Activated T-helper 1 cell treated with anti-CD3 and anti-CD28 coated beads, Interleukin-12 subunit alpha, Interleukin-12 subunit beta, Interleukin-2, Interleukin-4 antibody, amounts not matched to agents 30 ng/mL and 10 ng/mL and 1 ng/mL, durations not matched to agents 14 hours and 24 hours and 36 hours (primary cell): ENCODE data around the gene KIF5A. TPM values are rescaled to one million over a fixed set of nuclear protein-coding genes. Genes with fewer than 3 reads are reported as not detected.

Experiments used
- DNase-seq: peaks from one replicate; pipeline ENCODE4 v3.0.0; 2021; ENCODE audit warnings: low spot score
- H3K27ac Mint-ChIP-seq: one replicate; pipeline ENCODE4 v1.8.0; 2021; ENCODE audit warnings: mild to moderate bottlenecking, mixed read lengths
- H3K27me3 Mint-ChIP-seq: one replicate; pipeline ENCODE4 v1.8.0; 2022; ENCODE audit warnings: mild to moderate bottlenecking, moderate library complexity, mixed read lengths; ENCODE audit not compliant: insufficient read depth
- H3K36me3 Mint-ChIP-seq: one replicate; pipeline ENCODE4 v1.8.0; 2021; ENCODE audit warnings: low read depth, mixed read lengths
- H3K4me1 Mint-ChIP-seq: one replicate; pipeline ENCODE4 v1.8.0; 2021; ENCODE audit warnings: low read depth, mixed read lengths
- H3K4me3 Mint-ChIP-seq: one replicate; pipeline ENCODE4 v1.8.0; 2021; ENCODE audit warnings: mild to moderate bottlenecking, moderate library complexity, mixed read lengths
- H3K9me3 Mint-ChIP-seq: one replicate; pipeline ENCODE4 v1.8.0; 2021; ENCODE audit warnings: mixed read lengths
- intact Hi-C: fragments of 100-400 bp; cut with micrococcal nuclease; formaldehyde crosslinking; loops from one replicate; pipeline ENCODE4 v1.15.1; 2024
- total RNA-seq: library from RNA; stranded (reverse); gene quantifications from 2 replicates; pipeline ENCODE4 v1.2.3, GENCODE V29; 2022

The KIF5A gene
- total RNA-seq, 1 donor from 2014 or later, result 2.4 TPM

- no peaks in the 10 kb centered on the region for H3K9me3 Mint-ChIP-seq
- peak overlapping the region; percentile 100 for H3K4me3 Mint-ChIP-seq
- H3K27ac Mint-ChIP-seq, result peak overlapping the region; percentile 97
- H3K36me3 Mint-ChIP-seq, result peaks cover 4% of the 10 kb centered on the region
- no peak for DNase-seq
- peaks cover 49% of the 10 kb centered on the region for H3K4me1 Mint-ChIP-seq
- peaks cover 15% of the 10 kb centered on the region for H3K27me3 Mint-ChIP-seq
- intact Hi-C loops, result loop anchor here (1.0 to 5.0 kb wide), 7 partner anchors 25 to 1395 kb away; partner anchors contain the start of genes GLI1, MBD6, MYL6B and OS9
These were observed 2.4 kb upstream of the KIF5A start for GRCh38 chr12:57547288-57548012.

GRCh38 chr12:57548013-57548315 is 1.9 kb upstream of the KIF5A start:
- Mint-ChIP-seq H3K4me3 (no peak overlapping the region), H3K27me3 (peaks cover 15% of the 10 kb centered on the region), H3K36me3 (peaks cover 4% of the 10 kb centered on the region), H3K4me1 (peaks cover 49% of the 10 kb centered on the region), H3K9me3 (no peaks in the 10 kb centered on the region), H3K27ac (no peak overlapping the region)
- intact Hi-C loops, result loop anchor here (5.0 kb wide), 1 partner anchor 1396 kb away; the partner anchor contains the start of gene MYL6B
- DNase-seq, result no peak

- H3K4me3 Mint-ChIP-seq, result peak overlapping the region; percentile 19
These were observed 1.4 kb upstream of the KIF5A start for GRCh38 chr12:57548488-57548887.

GRCh38 chr12:57549203-57549908 is 488 bp upstream of the KIF5A start:
- Mint-ChIP-seq H3K4me1 (peaks cover 40% of the 10 kb centered on the region), H3K4me3 (peak overlapping the region; percentile 72), H3K27me3 (peaks cover 15% of the 10 kb centered on the region), H3K9me3 (no peaks in the 10 kb centered on the region), H3K27ac (no peak overlapping the region), H3K36me3 (peaks cover 4% of the 10 kb centered on the region)
- no peak for DNase-seq
- intact Hi-C loops, result loop anchor here (5.0 kb wide), 1 partner anchor 1397 kb away; the partner anchor contains the start of gene MYL6B

More at GRCh38 chr12:57548488-57548887, 1.4 kb upstream of the KIF5A start:
- peaks cover 47% of the 10 kb centered on the region for H3K4me1 Mint-ChIP-seq
- no peak overlapping the region for H3K27ac Mint-ChIP-seq
- H3K27me3 Mint-ChIP-seq, result peaks cover 15% of the 10 kb centered on the region
- intact Hi-C loops, result loop anchor here (5.0 kb wide), 1 partner anchor 1396 kb away; the partner anchor contains the start of gene MYL6B
- H3K9me3 Mint-ChIP-seq, result no peaks in the 10 kb centered on the region
- no peak for DNase-seq
- peaks cover 4% of the 10 kb centered on the region for H3K36me3 Mint-ChIP-seq

- Mint-ChIP-seq H3K4me1 (peaks cover 28% of the 10 kb centered on the region), H3K4me3 (peak overlapping the region; percentile 72), H3K27ac (peak overlapping the region; percentile 11), H3K27me3 (peaks cover 15% of the 10 kb centered on the region), H3K9me3 (no peaks in the 10 kb centered on the region), H3K36me3 (peaks cover 2% of the 10 kb centered on the region)
- intact Hi-C loops, result loop anchor here (1.0 to 5.0 kb wide), 2 partner anchors 7 to 61 kb away; partner anchors contain the start of gene ARHGEF25
- DNase-seq, result no peak
These were observed 1.1 kb downstream of the KIF5A start for GRCh38 chr12:57550641-57551549.

GRCh38 chr12:57551637-57552305 is 1.9 kb downstream of the KIF5A start:
- intact Hi-C loops, result loop anchor here (5.0 kb wide), 1 partner anchor 61 kb away; the partner anchor contains the start of gene ARHGEF25
- H3K4me3 Mint-ChIP-seq, result peak overlapping the region; percentile 72
- peaks cover 15% of the 10 kb centered on the region for H3K27me3 Mint-ChIP-seq
- no peaks in the 10 kb centered on the region for H3K36me3 Mint-ChIP-seq
- H3K9me3 Mint-ChIP-seq, result no peaks in the 10 kb centered on the region
- peaks cover 23% of the 10 kb centered on the region for H3K4me1 Mint-ChIP-seq
- DNase-seq, result no peak
- H3K27ac Mint-ChIP-seq, result no peak overlapping the region

GRCh38 chr12:57552306-57552651 is 2.4 kb downstream of the KIF5A start:
- Mint-ChIP-seq H3K4me3 (no peak overlapping the region), H3K4me1 (peaks cover 19% of the 10 kb centered on the region), H3K9me3 (no peaks in the 10 kb centered on the region), H3K36me3 (no peaks in the 10 kb centered on the region), H3K27ac (no peak overlapping the region), H3K27me3 (peaks cover 12% of the 10 kb centered on the region)
- intact Hi-C loops, result loop anchor here (5.0 kb wide), 1 partner anchor 60 kb away; the partner anchor contains the start of gene ARHGEF25
- no peak for DNase-seq

- Mint-ChIP-seq H3K9me3 (no peaks in the 10 kb centered on the region), H3K27me3 (peaks cover 11% of the 10 kb centered on the region), H3K4me1 (peaks cover 13% of the 10 kb centered on the region), H3K36me3 (no peaks in the 10 kb centered on the region), H3K4me3 (no peak overlapping the region), H3K27ac (no peak overlapping the region)
- DNase-seq, result no peak
- intact Hi-C loops, result loop anchor here (5.0 kb wide), 1 partner anchor 59 kb away; the partner anchor contains the start of gene ARHGEF25
These were observed 3.0 kb downstream of the KIF5A start for GRCh38 chr12:57552835-57553313.

- peaks cover 11% of the 10 kb centered on the region for H3K27me3 Mint-ChIP-seq
These were observed 3.7 kb downstream of the KIF5A start for GRCh38 chr12:57553343-57554202.

GRCh38 chr12:57554453-57554852 is 4.6 kb downstream of the KIF5A start:
- Mint-ChIP-seq H3K9me3 (no peaks in the 10 kb centered on the region), H3K4me3 (no peak overlapping the region), H3K27me3 (peaks cover 4% of the 10 kb centered on the region), H3K36me3 (no peaks in the 10 kb centered on the region), H3K27ac (no peak overlapping the region), H3K4me1 (peaks cover 10% of the 10 kb centered on the region)
- no peak for DNase-seq
- intact Hi-C loops, result loop anchor here (5.0 kb wide), 1 partner anchor 58 kb away; the partner anchor contains the start of gene ARHGEF25

More at GRCh38 chr12:57553343-57554202, 3.7 kb downstream of the KIF5A start:
- H3K9me3 Mint-ChIP-seq, result no peaks in the 10 kb centered on the region
- H3K36me3 Mint-ChIP-seq, result no peaks in the 10 kb centered on the region
- H3K4me3 Mint-ChIP-seq, result no peak overlapping the region
- no peak overlapping the region for H3K27ac Mint-ChIP-seq
- DNase-seq, result no peak
- H3K4me1 Mint-ChIP-seq, result peaks cover 13% of the 10 kb centered on the region
- intact Hi-C loops, result loop anchor here (5.0 kb wide), 1 partner anchor 59 kb away; the partner anchor contains the start of gene ARHGEF25

GRCh38 chr12:57554897-57555296 is 5.1 kb downstream of the KIF5A start:
- intact Hi-C loops, result loop anchor here (5.0 kb wide), 1 partner anchor 57 kb away; the partner anchor contains the start of gene ARHGEF25
- no peak for DNase-seq
- H3K9me3 Mint-ChIP-seq, result no peaks in the 10 kb centered on the region
- no peaks in the 10 kb centered on the region for H3K36me3 Mint-ChIP-seq
- H3K27ac Mint-ChIP-seq, result no peak overlapping the region
- H3K4me3 Mint-ChIP-seq, result no peak overlapping the region
- H3K27me3 Mint-ChIP-seq, result peaks cover 4% of the 10 kb centered on the region
- H3K4me1 Mint-ChIP-seq, result peaks cover 8% of the 10 kb centered on the region
